NCI-H748 (cell line): Measurements from ENCODE around the gene ZNHIT2.
"Not testable (repeated sequence)": the region's sequence is repeated elsewhere in the genome, so short reads cannot be mapped to it uniquely, and the experiment has no call there.

ENCODE experiments used
- DNase-seq: peaks from one replicate; lab custom pipeline; 2025; ENCODE audit not compliant: unreplicated experiment; lab: John Stamatoyannopoulos, UW

Gene ZNHIT2

DNA sequence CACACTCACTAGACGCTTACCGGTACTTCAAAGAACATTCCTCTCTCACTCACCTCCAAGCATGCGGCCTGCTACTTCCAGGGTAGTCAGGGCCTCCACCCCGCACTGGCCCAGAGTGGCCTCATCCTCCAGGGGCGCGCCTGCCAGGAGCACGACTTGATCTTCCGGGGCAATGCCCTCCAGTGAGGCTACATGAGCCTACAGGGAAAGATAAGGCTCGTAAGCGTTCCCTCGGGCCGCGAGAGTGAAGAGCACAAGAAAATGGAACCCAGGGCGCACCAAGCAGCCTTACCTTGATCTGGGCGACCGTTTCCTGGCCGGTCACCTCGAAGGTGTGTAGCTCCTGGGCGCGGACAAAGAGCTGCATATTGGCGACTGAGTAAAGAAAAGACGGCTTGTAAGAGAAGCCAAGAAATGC is 4.0 kb upstream of the ZNHIT2 start:
- DNase-seq = no peak

DNA sequence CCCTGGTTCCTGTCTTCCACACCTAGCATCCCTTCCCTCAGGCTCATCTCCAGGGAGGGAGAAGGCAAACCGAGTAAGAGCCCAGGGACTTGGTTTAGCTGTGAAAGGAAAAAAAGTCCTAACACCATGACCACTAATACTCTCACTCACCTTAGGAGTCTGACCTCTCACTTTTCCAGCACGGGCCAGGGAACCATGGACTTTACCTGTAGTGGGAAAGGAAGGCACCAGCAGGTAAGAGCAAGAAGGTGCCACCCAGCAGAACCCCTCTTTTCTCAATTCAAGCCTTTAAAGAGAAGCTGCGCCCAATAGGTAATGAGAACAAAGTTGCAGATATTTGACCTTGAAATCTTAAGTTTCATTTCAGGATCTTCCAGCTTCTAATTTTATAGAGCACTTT is 3.3 kb upstream of the ZNHIT2 start:
- no peak for DNase-seq

GRCh38 chr11:65119670-65119995 is 2.1 kb upstream of the ZNHIT2 start:
- DNase-seq = no peak

- not testable (repeated sequence) for DNase-seq
Observed at GRCh38 chr11:65118891-65119669, 1.6 kb upstream of the ZNHIT2 start.

DNA sequence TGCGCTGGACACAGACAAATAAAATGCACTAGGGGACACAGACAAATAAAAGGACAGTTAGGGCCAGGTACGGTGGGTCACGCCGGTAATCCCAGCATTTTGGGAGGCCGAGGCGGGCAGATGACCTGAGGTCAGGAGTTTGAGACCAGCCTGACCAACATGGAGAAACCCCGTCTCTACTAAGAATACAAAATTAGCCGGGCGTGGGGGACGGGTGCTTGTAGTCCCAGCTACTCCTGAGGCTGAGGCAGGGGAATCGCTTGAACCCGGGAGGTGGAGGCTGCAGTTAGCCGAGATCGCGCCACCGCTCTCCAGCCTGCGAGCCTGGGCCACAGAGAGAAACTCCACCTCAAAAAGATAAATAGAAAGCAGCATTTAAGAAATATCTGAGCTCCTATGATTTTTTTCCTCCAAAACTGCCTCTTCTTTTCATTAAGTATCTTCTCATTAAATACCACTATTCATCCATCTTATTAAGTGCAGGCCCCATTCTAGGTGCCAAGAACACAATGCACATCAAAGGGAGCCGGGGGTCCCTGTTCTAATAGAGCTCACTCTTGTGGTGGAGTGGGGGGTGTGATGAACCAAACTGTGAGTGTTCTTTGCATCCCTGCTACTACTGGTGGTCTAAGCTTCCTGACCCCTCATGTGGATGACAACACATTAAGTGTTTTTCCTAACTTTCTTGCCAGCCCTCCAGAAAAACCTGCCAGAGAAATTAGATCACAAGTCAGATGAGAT is 766 bp upstream of the ZNHIT2 start:
- no peak for DNase-seq

- DNase-seq = peak; percentile 58
Observed at GRCh38 chr11:65116370-65117205, 913 bp downstream of the ZNHIT2 start.

DNA sequence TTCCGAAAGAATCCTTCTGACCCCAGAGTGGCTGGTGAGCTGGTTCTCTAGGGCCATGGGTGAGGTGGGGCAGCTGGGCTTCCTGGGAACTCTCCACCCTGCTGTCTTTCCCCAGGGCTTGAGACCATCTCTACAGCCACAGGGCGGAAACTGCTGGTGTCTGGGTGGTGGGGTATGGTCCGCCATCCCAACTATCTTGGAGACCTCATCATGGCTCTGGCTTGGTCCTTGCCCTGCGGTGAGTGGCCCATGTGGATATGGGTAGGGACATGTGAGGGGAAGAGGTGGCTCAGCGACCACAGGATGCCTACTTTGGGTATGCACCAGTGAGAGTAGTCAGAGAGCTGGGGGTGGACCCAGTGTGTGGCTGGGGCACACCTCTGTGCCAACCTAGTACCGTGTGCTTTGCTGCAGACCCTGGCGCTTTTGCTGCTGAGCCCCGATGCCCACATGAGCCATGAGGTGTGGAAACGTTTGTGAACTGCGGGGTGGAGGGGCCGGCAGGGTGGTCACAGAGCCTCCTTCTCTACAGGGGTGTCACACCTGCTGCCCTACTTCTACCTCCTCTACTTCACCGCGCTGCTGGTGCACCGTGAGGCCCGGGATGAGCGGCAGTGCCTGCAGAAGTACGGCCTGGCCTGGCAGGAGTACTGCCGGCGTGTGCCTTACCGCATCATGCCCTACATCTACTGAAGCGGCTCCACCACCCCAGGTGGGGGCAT is 2.0 kb downstream of the ZNHIT2 start:
- DNase-seq = no peak

- no peak for DNase-seq
Observed at GRCh38 chr11:65114538-65115171, 2.8 kb downstream of the ZNHIT2 start.

DNA sequence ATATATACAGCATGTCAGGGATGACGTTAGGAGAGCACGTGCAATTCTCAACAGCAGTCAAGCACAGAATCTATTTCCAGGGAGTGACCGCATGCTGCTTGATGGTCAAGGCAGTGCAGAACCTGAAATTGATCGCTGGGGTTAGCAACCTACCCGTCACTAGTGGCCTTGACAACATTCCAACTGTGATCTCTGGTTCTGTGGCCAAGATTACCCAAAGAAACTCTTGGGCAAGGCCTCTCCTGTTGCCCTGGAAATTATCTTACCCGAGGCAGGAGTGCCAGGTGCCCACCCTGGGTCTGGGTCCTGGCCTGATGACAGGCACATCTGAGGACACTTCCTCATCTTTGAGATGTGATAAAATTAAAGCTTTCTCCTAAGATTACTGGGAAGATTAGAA is 3.7 kb downstream of the ZNHIT2 start:
- DNase-seq = no peak

GRCh38 chr11:65113361-65113756 is 4.1 kb downstream of the ZNHIT2 start:
- DNase-seq = peak; percentile 34

- DNase-seq = peak; percentile 76
Observed at GRCh38 chr11:65112546-65113360, 4.7 kb downstream of the ZNHIT2 start.

DNA sequence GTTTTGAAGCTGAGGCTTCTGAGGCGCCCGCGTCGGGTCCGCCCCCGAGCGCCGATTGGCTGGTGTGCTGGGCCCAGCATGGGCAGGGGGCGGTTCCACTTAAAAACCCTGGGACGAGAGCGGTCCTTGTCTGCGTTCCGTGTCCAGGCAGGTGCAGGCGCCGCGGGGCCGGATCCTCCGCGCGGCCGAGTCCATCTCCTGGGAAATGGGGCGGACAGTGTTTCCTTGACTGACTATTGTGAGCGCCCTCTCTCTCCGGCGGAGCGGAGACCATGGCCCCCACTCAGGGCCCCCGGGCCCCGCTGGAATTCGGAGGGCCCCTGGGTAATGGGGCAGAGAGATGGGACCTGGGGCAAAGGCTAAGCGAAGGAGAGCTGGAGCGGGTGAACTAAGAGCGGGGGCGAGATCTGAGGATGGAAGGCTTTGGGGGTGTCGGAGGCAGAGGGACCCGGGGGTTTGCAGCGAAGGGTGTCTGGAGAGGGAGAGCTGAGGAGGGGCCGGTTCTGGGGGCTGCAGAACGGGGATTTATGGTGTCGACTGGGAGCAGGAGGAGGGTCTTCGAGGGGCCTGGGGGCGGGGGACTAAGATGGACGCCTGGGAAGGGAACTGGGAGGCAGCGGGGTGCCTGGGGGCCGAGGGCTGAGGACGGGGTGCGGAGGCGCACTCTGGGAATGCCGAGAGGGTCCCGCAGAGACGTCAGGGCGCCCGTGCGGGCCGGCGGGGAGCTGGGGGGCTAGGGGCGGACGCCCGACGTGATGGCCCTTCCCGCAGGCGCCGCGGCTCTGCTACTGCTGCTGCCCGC is 5.6 kb downstream of the ZNHIT2 start, which contains the start of gene TM7SF2:
TM7SF2 (plus strand) TSS at position 129 of the 802 bp plus-strand sequence; CDS start at position 273, 144 bp downstream.
- DNase-seq = peak; percentile 98

DNA sequence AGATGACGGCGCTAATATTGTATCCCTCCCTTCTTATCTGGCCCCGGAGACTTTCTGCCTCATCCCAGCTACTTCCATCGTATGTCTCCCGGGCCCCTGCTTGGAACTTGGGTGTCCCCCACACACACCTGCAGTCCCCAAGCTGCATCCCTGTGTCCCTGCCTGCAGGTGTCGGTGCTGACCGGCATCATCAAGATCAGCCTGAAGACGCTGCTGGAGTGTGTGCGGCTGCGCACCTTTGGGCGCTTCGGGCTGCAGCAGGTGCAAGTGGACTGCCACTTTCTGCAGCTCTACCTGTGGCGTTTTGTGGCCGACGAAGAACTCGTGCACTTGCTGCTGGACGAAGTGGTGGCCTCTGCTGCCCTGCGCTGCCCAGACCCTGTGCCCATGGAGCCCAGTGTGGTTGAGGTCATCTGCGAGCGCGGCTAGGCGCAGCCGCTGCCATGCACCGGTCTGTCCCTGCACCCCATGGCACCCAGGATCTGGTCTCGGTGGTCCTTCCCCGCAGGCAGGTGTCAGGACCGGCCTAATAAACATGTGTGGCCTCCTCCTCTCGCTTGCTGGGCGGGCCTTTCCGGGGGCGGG is 6.2 kb downstream of the ZNHIT2 start:
- DNase-seq = no peak

DNA sequence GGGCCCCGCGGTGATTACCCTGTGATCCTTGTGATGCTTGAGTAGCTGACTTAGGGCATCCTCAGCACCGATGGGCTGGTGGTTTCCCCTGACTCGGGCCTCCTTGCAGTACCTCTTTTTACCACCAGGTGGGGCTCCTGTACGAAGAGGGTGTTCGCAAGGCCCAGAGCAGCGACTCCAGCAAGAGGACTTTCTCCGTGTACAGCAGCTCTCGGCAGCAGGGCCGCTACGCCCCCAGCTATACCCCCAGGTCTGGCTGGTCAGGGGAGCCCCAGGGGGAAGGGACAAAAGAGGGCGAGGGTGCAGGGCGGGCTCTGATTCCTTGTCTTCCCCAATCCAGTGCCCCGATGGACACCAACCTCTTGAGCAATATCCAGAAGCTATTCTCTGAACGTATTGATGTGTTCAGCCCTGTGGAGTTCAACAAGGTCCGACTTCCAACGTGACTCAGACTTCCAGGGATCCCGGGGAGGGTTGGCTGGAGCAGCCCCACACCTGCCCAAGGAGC is 7.1 kb downstream of the ZNHIT2 start:
- DNase-seq = peak; percentile 80

- no peak for DNase-seq
Observed at GRCh38 chr11:65109231-65110198, 8.0 kb downstream of the ZNHIT2 start.

GRCh38 chr11:65108469-65109123 is 8.9 kb downstream of the ZNHIT2 start:
- no peak for DNase-seq
